GM12878 (cell line): ENCODE data around the gene POLR1G. TPM values are rescaled to one million over a fixed set of nuclear protein-coding genes. Genes with fewer than 3 reads are reported as not detected.

ENCODE experiments used
- ATAC-seq: fragments of 200-7000 bp; cut with Tn5 transposase; 3 replicates; pipeline ENCODE4 v1.9.1; 2020; ENCODE audit warnings: mild to moderate bottlenecking, moderate library complexity
- BruUV-seq: library from RNA; stranded (reverse); fragments of 400-500 nt; replicated peaks from 2 replicates; lab custom pipeline; 2021; lab: Mats Ljungman, UMichigan
- CTCF ChIA-PET: fragments of 300-600 bp; sonication (Branson Sonifier 250); formaldehyde crosslinking; extraction: SDS; loops from one replicate; lab custom pipeline; 2021; ENCODE audit warnings: inconsistent platforms; lab: Yijun Ruan, JAX
- POLR2A ChIA-PET: fragments of 350-600 bp; formaldehyde crosslinking; extraction: SDS; loops from one replicate; lab custom pipeline; 2021; ENCODE audit warnings: inconsistent platforms; lab: Charles Lee
- RAD21 ChIA-PET: fragments of 300-600 bp; sonication (Branson Sonifier 250); formaldehyde crosslinking; loops from one replicate; lab custom pipeline; 2023; ENCODE audit warnings: antibody characterized with exemption; ENCODE audit not compliant: unreplicated experiment; lab: Charles Lee
- SMC1A ChIA-PET: fragments of 300-600 bp; sonication (Branson Sonifier 250); formaldehyde crosslinking; loops from one replicate; lab custom pipeline; 2023; ENCODE audit not compliant: unreplicated experiment, uncharacterized antibody; lab: Charles Lee
- DNase-seq: peaks from one replicate; pipeline ENCODE4 v3.0.0-alpha.2; 2011; ENCODE audit warnings: low read depth, low spot score
- FAIRE-seq: peaks from 3 replicates; lab custom pipeline; 2011; peaks lifted over from hg19 to GRCh38; lab: Jason Lieb, UNC
- H2AFZ ChIP-seq: 2 replicates; pipeline ENCODE4 v1.6.0; 2011; ENCODE audit warnings: low read depth, low read length, control low read depth; ENCODE audit not compliant: control insufficient read depth
- H3K27ac ChIP-seq: 2 replicates; pipeline ENCODE4 v1.5.1; 2011; ENCODE audit warnings: control low read depth; ENCODE audit not compliant: control insufficient read depth, insufficient read depth
- H3K27me3 ChIP-seq, 2 experiments: replicated peaks in 1 of 2; 2 replicates each; pipeline versions ENCODE4 v1.6.0 to v1.6.1; 2011; ENCODE audit warnings: low read length in 1 of 2; ENCODE audit not compliant: control insufficient read depth in 2 of 2, insufficient read depth in 2 of 2
- H3K36me3 ChIP-seq, 2 experiments: 2 replicates each; pipeline ENCODE4 v1.5.1; 2011; ENCODE audit warnings: low read length in 1 of 2; ENCODE audit not compliant: control insufficient read depth in 2 of 2, insufficient read depth in 2 of 2
- H3K4me1 ChIP-seq: 2 replicates; pipeline ENCODE4 v1.6.1; 2011; ENCODE audit warnings: mild to moderate bottlenecking, low read length, moderate library complexity, mixed read lengths; ENCODE audit not compliant: control insufficient read depth, insufficient read depth
- H3K4me2 ChIP-seq: 2 replicates; pipeline ENCODE4 v1.6.0; 2011; ENCODE audit warnings: control low read depth; ENCODE audit not compliant: control insufficient read depth, insufficient read depth
- H3K4me3 ChIP-seq: fragments of 200-600 bp; sonication (generic); 2 replicates; pipeline ENCODE4 v1.5.1; 2016
- H3K79me2 ChIP-seq: 2 replicates; pipeline ENCODE4 v1.6.0; 2011; ENCODE audit warnings: low read length; ENCODE audit not compliant: control insufficient read depth, insufficient read depth
- H3K9ac ChIP-seq: 2 replicates; pipeline ENCODE4 v1.8.0; 2011; ENCODE audit warnings: low read length, control low read depth, mixed read lengths; ENCODE audit not compliant: control insufficient read depth, insufficient read depth
- H3K9me3 ChIP-seq: replicated peaks from 3 replicates; pipeline ENCODE4 v1.5.1; 2011; ENCODE audit warnings: mild to moderate bottlenecking, low read length; ENCODE audit not compliant: control insufficient read depth, insufficient read depth
- H4K20me1 ChIP-seq: 2 replicates; pipeline ENCODE4 v1.6.0; 2011; ENCODE audit not compliant: control insufficient read depth, insufficient read depth
- ASH2L ChIP-seq: fragments of 300-600, 200-600 bp; sonication (generic); IDR thresholded peaks from 2 replicates; pipeline ENCODE4 v1.6.1; 2017; ENCODE audit warnings: low read depth, mild to moderate bottlenecking, borderline replicate concordance
- BCL3 ChIP-seq: IDR thresholded peaks from 2 replicates; pipeline ENCODE4 v1.6.1; 2011; ENCODE audit warnings: borderline replicate concordance, low read depth, mild to moderate bottlenecking, moderate library complexity, low read length; ENCODE audit not compliant: insufficient read depth, poor library complexity, severe bottlenecking
- CBFB ChIP-seq: IDR thresholded peaks from 2 replicates; pipeline ENCODE4 v1.6.1; 2016; ENCODE audit warnings: antibody characterized with exemption, low read depth
- CBX5 ChIP-seq: sonication (generic); IDR thresholded peaks from 2 replicates; pipeline ENCODE4 v1.6.1; 2016; ENCODE audit warnings: low read depth, moderate library complexity, mild to moderate bottlenecking, inconsistent platforms
- CHD4 ChIP-seq: fragments of 200-600 bp; sonication (generic); IDR thresholded peaks from 2 replicates; pipeline ENCODE4 v1.6.1; 2016; ENCODE audit warnings: mild to moderate bottlenecking
- EGR1 ChIP-seq, 2 experiments: IDR thresholded peaks; 1 replicate in 1 of 2; 2 replicates in 1 of 2; pipeline ENCODE4 v1.6.1; 2011 to 2012; ENCODE audit warnings: low read depth in 2 of 2, low read length in 2 of 2, borderline replicate concordance in 1 of 2, mild to moderate bottlenecking in 1 of 2, moderate library complexity in 1 of 2
- EZH2 ChIP-seq: IDR thresholded peaks from 2 replicates; pipeline ENCODE4 v1.6.1; 2012; ENCODE audit warnings: low read depth, mild to moderate bottlenecking, control low read depth, inconsistent platforms, low read length, borderline replicate concordance; ENCODE audit not compliant: control insufficient read depth
- HDGF ChIP-seq: fragments of 450-650 bp; IDR thresholded peaks from 2 replicates; pipeline ENCODE4 v1.6.1; 2016; ENCODE audit warnings: antibody characterized with exemption
- HSF1 ChIP-seq: fragments of 150-350 bp; IDR thresholded peaks from 2 replicates; pipeline ENCODE4 v1.6.1; 2014; ENCODE audit warnings: mild to moderate bottlenecking, low read depth, low read length
- KDM1A ChIP-seq: fragments of 200-600 bp; sonication (generic); IDR thresholded peaks from 2 replicates; pipeline ENCODE4 v1.6.1; 2016; ENCODE audit warnings: borderline replicate concordance
- MEF2B ChIP-seq: fragments of 450-650 bp; IDR thresholded peaks from 2 replicates; pipeline ENCODE4 v1.6.1; 2018; ENCODE audit warnings: mild to moderate bottlenecking, moderate library complexity; ENCODE audit not compliant: partially characterized antibody, poor library complexity, severe bottlenecking
- MTA2 ChIP-seq: fragments of 450-650 bp; IDR thresholded peaks from 2 replicates; pipeline ENCODE4 v1.6.1; 2016; ENCODE audit warnings: low read depth, mild to moderate bottlenecking, moderate library complexity
- MTA3 ChIP-seq: IDR thresholded peaks from 2 replicates; pipeline ENCODE4 v1.6.1; 2012; ENCODE audit warnings: low read length, inconsistent platforms, borderline replicate concordance
- MYB ChIP-seq: fragments of 150-350 bp; IDR thresholded peaks from 2 replicates; pipeline ENCODE4 v1.6.1; 2014; ENCODE audit warnings: mild to moderate bottlenecking, low read depth, low read length, borderline replicate concordance
- MYC ChIP-seq: IDR thresholded peaks from 2 replicates; pipeline ENCODE4 v1.6.1; 2011; ENCODE audit warnings: mild to moderate bottlenecking, low read length, moderate library complexity, inconsistent platforms; ENCODE audit not compliant: insufficient read depth, insufficient replicate concordance, insufficient read length, severe bottlenecking
- NBN ChIP-seq: fragments of 450-650 bp; IDR thresholded peaks from 2 replicates; pipeline ENCODE4 v1.6.1; 2016
- PML ChIP-seq: IDR thresholded peaks from 2 replicates; pipeline ENCODE4 v1.6.1; 2012; ENCODE audit warnings: low read length, inconsistent platforms
- RBBP5 ChIP-seq: fragments of 200-600 bp; sonication (generic); conservative IDR thresholded peaks from 2 replicates; pipeline ENCODE4 v1.6.1; 2016
- SREBF2 ChIP-seq: IDR thresholded peaks from 2 replicates; pipeline ENCODE4 v1.6.1; 2012; ENCODE audit warnings: mild to moderate bottlenecking, low read length
- STAT3 ChIP-seq: IDR thresholded peaks from 2 replicates; pipeline ENCODE4 v1.6.1; 2011; ENCODE audit warnings: low read depth, low read length, improper control_type of control experiment
- SUZ12 ChIP-seq: fragments of 200-600 bp; sonication (generic); IDR thresholded peaks from one replicate; pipeline ENCODE4 v1.6.1; 2018; ENCODE audit warnings: antibody characterized with exemption, mild to moderate bottlenecking; ENCODE audit not compliant: unreplicated experiment
- ZNF274 ChIP-seq: IDR thresholded peaks from one replicate; pipeline ENCODE4 v1.8.0; 2011; ENCODE audit not compliant: insufficient read length, insufficient read depth
- ZSCAN29 ChIP-seq: fragments of 450-650 bp; IDR thresholded peaks from 2 replicates; pipeline ENCODE4 v1.6.1; 2017; ENCODE audit warnings: mild to moderate bottlenecking, moderate library complexity
- WGBS: methylation state at CpG from one replicate; pipeline ENCODE4 v1.1.6; 2016; ENCODE audit warnings: low lambda C conversion rate; ENCODE audit not compliant: insufficient replicate concordance, insufficient coverage; ENCODE audit errors: missing lambda C conversion rate; 5-methylcytosine and 5-hydroxymethylcytosine counted together
- in situ Hi-C: fragments of 300-500 bp; cut with MboI; formaldehyde crosslinking; loops from 9 replicates; pipeline ENCODE4 v1.14.3; 2018; ENCODE audit warnings: mixed read lengths
- intact Hi-C: fragments of 100-400 bp; cut with micrococcal nuclease; formaldehyde crosslinking; loops from one replicate; pipeline ENCODE4 v1.14.2; 2022; ENCODE audit not compliant: unreplicated experiment
- polyA plus RNA-seq, 11 experiments: library from polyadenylated mRNA; depleted of rRNA in 4 of 11; unstranded in 6 of 11; stranded (reverse) in 5 of 11; fragments of >200 nt; fragmentation: Nextera tagmentation in 4 of 11; fragmentation: Illumina TruSeq in 1 of 11; extraction: Ambion mirVana in 4 of 11; extraction: Trizol in 1 of 11; gene quantifications; 1 replicate in 1 of 11; 2 replicates in 10 of 11; pipeline versions ENCODE4 v1.2.1 to v1.2.3, GENCODE V29; 2011 to 2016; ENCODE audit warnings: inconsistent platforms in 2 of 11, missing spikeins in 2 of 11, low read depth in 1 of 11
- total RNA-seq, 4 experiments: library from RNA; depleted of rRNA in 3 of 4; stranded (reverse); fragments of >200 nt in 3 of 4; fragmentation: Illumina TruSeq in 1 of 4; extraction: Trizol in 1 of 4; gene quantifications; 2 replicates each; pipeline versions ENCODE4 v1.2.1 to v1.2.3, GENCODE V29; 2013 to 2021

Gene POLR1G
- total and polyA plus RNA-seq, 10 of the 15 experiments (the other 5 are each of a cell fraction or from before 2014, with no cell fraction given): 2.0 to 30.9 (median 20.5) TPM

- peak overlapping the region; percentile 62 for H2AFZ ChIP-seq
- in situ Hi-C loops: loop anchor here (5.0 kb wide), 1 partner anchor 34 kb away; no protein-coding TSS in a partner anchor
- intact Hi-C loops: loop anchor here (5.0 kb wide), 1 partner anchor 199 kb away; no protein-coding TSS in a partner anchor
- ChIA-PET POLR2A (interaction anchor here (0.5 kb wide), 1 partner anchor 19 kb away, joined by 6 read pairs; no protein-coding TSS in a partner anchor), CTCF (interaction anchor here (6.6 kb wide), 1 partner anchor 34 kb away, joined by 385 read pairs; no protein-coding TSS in a partner anchor), SMC1A (no interaction called here), RAD21 (interaction anchor here (0.7 kb wide), 1 partner anchor 198 kb away, joined by 3 read pairs; no protein-coding TSS in a partner anchor)
- peaks cover 23% of the 10 kb centered on the region for H3K4me1 ChIP-seq
- H3K4me3 ChIP-seq: peak overlapping the region; percentile 73
- no peaks in the 10 kb centered on the region for H3K79me2 ChIP-seq
- peak overlapping the region; percentile 64 for H3K4me2 ChIP-seq
- H4K20me1 ChIP-seq: no peaks in the 10 kb centered on the region
- FAIRE-seq (peak; percentile 47), ATAC-seq (peak; percentile 43), DNase-seq (no peak)
- H3K27ac ChIP-seq: peak overlapping the region; percentile 67
- H3K9me3 ChIP-seq: no peaks in the 10 kb centered on the region
- BruUV-seq: no TSS peak
- peak overlapping the region; percentile 36; the same call in 1 of the 2 replicates for H3K9ac ChIP-seq
- 1% methylated on average over 38 of the region's 49 CpGs for WGBS
- H3K36me3 ChIP-seq: no peaks in the 10 kb centered on the region
- no peaks in the 10 kb centered on the region for H3K27me3 ChIP-seq
- TF ChIP-seq CBFB (no peak), ZSCAN29 (no peak), ASH2L (no peak), SREBF2 (no peak), PML (no peak), MTA3 (no peak), KDM1A (no peak), CBX5 (no peak), NBN (peak; percentile 97), MEF2B (peak; percentile 91), MTA2 (peak; percentile 56; the same call in 1 of the 2 replicates), BCL3 (no peak), HDGF (0 out of 2 replicates have a peak, but pooled peaks have one; percentile 69), HSF1 (no peak), EGR1 (IDR thresholded peaks at IDR 0.05; ENCODE audit: borderline replicate concordance in 1 of 2, low read depth in 2 of 2, low read length in 2 of 2) (no peak), MYC (no peak), CHD4 (no peak), ZNF274 (no peak), RBBP5 (no peak), EZH2 (no peak), STAT3 (no peak), MYB (no peak), SUZ12 (no peak)
These were observed 37.2 kb downstream of the POLR1G start for GRCh38 chr19:45443462-45444317.
